K562 (cell line): ENCODE data around the gene C16orf96. TPM values are rescaled to one million over a fixed set of nuclear protein-coding genes. Genes with fewer than 3 reads are reported as not detected.

ENCODE experiments used
- ATAC-seq: fragments of 200-7000 bp; cut with Tn5 transposase; 3 replicates; pipeline ENCODE4 v1.9.1; 2020; ENCODE audit warnings: moderate library complexity
- BruUV-seq: library from RNA; stranded (reverse); fragments of 400-500 nt; replicated peaks from 2 replicates; lab custom pipeline; 2021; lab: Mats Ljungman, UMichigan
- CTCF ChIA-PET: fragments of 300-600 bp; formaldehyde crosslinking; extraction: SDS; loops from one replicate; lab custom pipeline; 2021; ENCODE audit warnings: low intra/inter-chr PET ratio; lab: Yijun Ruan, JAX
- POLR2A ChIA-PET: fragments of 300-600, 350-650 bp; sonication (Branson Sonifier 250); formaldehyde crosslinking; extraction: SDS; loops from one replicate; lab custom pipeline; 2021; ENCODE audit warnings: antibody characterized with exemption, inconsistent platforms; lab: Yijun Ruan, JAX
- DNase-seq, 4 experiments: peaks; one replicate each; pipeline versions ENCODE4 v3.0.0 to v3.0.0-alpha.2; 2011 to 2018; ENCODE audit warnings: low spot score in 3 of 4, mixed read lengths in 3 of 4; ENCODE audit errors: extremely low read depth in 1 of 4
- FAIRE-seq: peaks from 2 replicates; lab custom pipeline; 2011; peaks lifted over from hg19 to GRCh38; lab: Jason Lieb, UNC
- H2AFZ ChIP-seq: 2 replicates; pipeline ENCODE4 v1.6.0; 2011; ENCODE audit warnings: low read depth, low read length, control low read depth, inconsistent platforms
- H3K27ac ChIP-seq: fragments of 200-600 bp; 3 replicates; pipeline ENCODE4 v1.8.0; 2011; ENCODE audit warnings: low read depth, mild to moderate bottlenecking, control low read depth, inconsistent platforms, low read length, moderate library complexity, mixed read lengths; ENCODE audit errors: extremely low read depth
- H3K27me3 ChIP-seq, 2 experiments: fragments of 300-600 bp in 1 of 2; 2 replicates in 1 of 2; 3 replicates in 1 of 2; pipeline versions ENCODE4 v1.6.0 to v1.8.0; 2011; ENCODE audit warnings: inconsistent platforms in 2 of 2, low read length in 2 of 2, mild to moderate bottlenecking in 1 of 2, mixed read lengths in 1 of 2, moderate library complexity in 1 of 2; ENCODE audit not compliant: control insufficient read depth in 2 of 2, insufficient read depth in 2 of 2
- H3K36me3 ChIP-seq: fragments of 300-600 bp; 3 replicates; pipeline ENCODE4 v1.8.0; 2011; ENCODE audit warnings: mild to moderate bottlenecking, low read length, inconsistent platforms; ENCODE audit not compliant: control insufficient read depth, insufficient read depth
- H3K4me1 ChIP-seq, 2 experiments: fragments of 200-600 bp in 1 of 2; replicated peaks in 1 of 2; 2 replicates in 1 of 2; 3 replicates in 1 of 2; pipeline versions ENCODE4 v1.5.1 to v1.8.0; 2011; ENCODE audit warnings: inconsistent platforms in 2 of 2, low read length in 2 of 2, mild to moderate bottlenecking in 1 of 2, mixed read lengths in 1 of 2, moderate library complexity in 1 of 2; ENCODE audit not compliant: control insufficient read depth in 2 of 2, insufficient read depth in 2 of 2
- H3K4me2 ChIP-seq: 2 replicates; pipeline ENCODE4 v1.6.1; 2011; ENCODE audit warnings: low read length, control low read depth, inconsistent platforms, mixed read lengths; ENCODE audit not compliant: insufficient read depth
- H3K4me3 ChIP-seq: fragments of 200-600 bp; sonication (generic), shearing (Covaris generic); 2 replicates; pipeline ENCODE4 v1.5.1; 2016; ENCODE audit warnings: control low read depth, inconsistent platforms
- H3K79me2 ChIP-seq: fragments of 200-600 bp; 3 replicates; pipeline ENCODE4 v1.8.0; 2011; ENCODE audit warnings: low read length, inconsistent platforms; ENCODE audit not compliant: control insufficient read depth, insufficient read depth
- H3K9ac ChIP-seq, 2 experiments: 2 replicates each; pipeline versions ENCODE4 v1.6.0 to v1.6.1; 2011; ENCODE audit warnings: low read depth in 2 of 2, low read length in 2 of 2, control low read depth in 1 of 2, inconsistent platforms in 1 of 2, mild to moderate bottlenecking in 1 of 2, mixed read lengths in 1 of 2; ENCODE audit not compliant: insufficient read depth in 1 of 2
- H3K9me1 ChIP-seq: one replicate; pipeline ENCODE4 v1.6.0; 2011; ENCODE audit warnings: inconsistent platforms, mild to moderate bottlenecking, low read length, moderate library complexity; ENCODE audit not compliant: control insufficient read depth, insufficient read depth
- H3K9me3 ChIP-seq: replicated peaks from 2 replicates; pipeline ENCODE4 v1.5.1; 2011; ENCODE audit warnings: low read depth, low read length, inconsistent platforms; ENCODE audit not compliant: control insufficient read depth, insufficient read depth
- H4K20me1 ChIP-seq: replicated peaks from 2 replicates; pipeline ENCODE4 v1.6.1; 2011; ENCODE audit warnings: low read length, inconsistent platforms, mixed read lengths; ENCODE audit not compliant: control insufficient read depth, insufficient read depth
- BCOR ChIP-seq: fragments of 450-650 bp; IDR thresholded peaks from 2 replicates; pipeline ENCODE4 v1.6.1; 2016
- NCOR1 ChIP-seq: fragments of 450-650 bp; IDR thresholded peaks from 2 replicates; pipeline ENCODE4 v1.6.1; 2016; ENCODE audit warnings: mild to moderate bottlenecking, moderate library complexity
- SMARCA5 ChIP-seq: fragments of 450-650 bp; IDR thresholded peaks from 2 replicates; pipeline ENCODE4 v1.6.1; 2016
- SUPT5H ChIP-seq: fragments of 450-650 bp; IDR thresholded peaks from 2 replicates; pipeline ENCODE4 v1.6.1; 2016
- WGBS: fragments of 100-300 bp; shearing (Covaris generic); methylation state at CpG from one replicate; pipeline ENCODE4 v1.1.6; 2016; ENCODE audit warnings: low coverage, mixed read lengths; ENCODE audit not compliant: insufficient coverage; ENCODE audit errors: missing lambda C conversion rate; 5-methylcytosine and 5-hydroxymethylcytosine counted together
- in situ Hi-C: fragments of 300-500 bp; cut with MboI; formaldehyde crosslinking; loops from 4 replicates; pipeline ENCODE4 v1.15.0; 2018; ENCODE audit warnings: inconsistent platforms, mixed read lengths
- intact Hi-C: fragments of 100-400 bp; cut with micrococcal nuclease; formaldehyde crosslinking; loops from 2 replicates; pipeline ENCODE4 v1.14.2; 2022
- polyA plus RNA-seq, 8 experiments: library from polyadenylated mRNA; depleted of rRNA in 4 of 8; stranded (reverse) in 5 of 8; unstranded in 3 of 8; fragments of >200 nt; fragmentation: Nextera tagmentation in 2 of 8; fragmentation: Illumina TruSeq in 1 of 8; extraction: Ambion mirVana in 2 of 8; extraction: Trizol in 1 of 8; gene quantifications; 2 replicates each; pipeline versions ENCODE4 v1.2.1 to v1.2.3, GENCODE V29; 2011 to 2014; ENCODE audit warnings: inconsistent platforms in 1 of 8, missing spikeins in 1 of 8
- total RNA-seq, 7 experiments: library from RNA; depleted of rRNA in 6 of 7; stranded (reverse); fragments of >200 nt in 6 of 7; fragmentation: Illumina TruSeq in 2 of 7; extraction: Trizol in 2 of 7; gene quantifications; 2 replicates each; pipeline versions ENCODE4 v1.2.1 to v1.2.3, GENCODE V29; 2011 to 2021; ENCODE audit warnings: low replicate concordance in 1 of 7
- TF ChIP-seq, protein P1 (sequence below): sonication (generic); formaldehyde crosslinking; IDR thresholded peaks from 2 replicates; pipeline ENCODE4 v1.9.0; 2022; ENCODE audit warnings: mild to moderate bottlenecking, missing genetic modification reagents
- TF ChIP-seq, protein P2 (sequence below): sonication (generic); formaldehyde crosslinking; IDR thresholded peaks from 2 replicates; pipeline ENCODE4 v1.5.0; 2020; ENCODE audit warnings: missing genetic modification reagents
- TF ChIP-seq, protein P3 (sequence below): fragments of 250-450 bp; sonication (Bioruptor Pico); IDR thresholded peaks from 2 replicates; pipeline ENCODE4 v1.5.0; 2021; ENCODE audit warnings: mild to moderate bottlenecking, moderate library complexity

C16orf96 gene
- total and polyA plus RNA-seq, 9 of the 15 experiments (the other 6 are each of a cell fraction or from before 2014, with no cell fraction given), result not detected

DNA sequence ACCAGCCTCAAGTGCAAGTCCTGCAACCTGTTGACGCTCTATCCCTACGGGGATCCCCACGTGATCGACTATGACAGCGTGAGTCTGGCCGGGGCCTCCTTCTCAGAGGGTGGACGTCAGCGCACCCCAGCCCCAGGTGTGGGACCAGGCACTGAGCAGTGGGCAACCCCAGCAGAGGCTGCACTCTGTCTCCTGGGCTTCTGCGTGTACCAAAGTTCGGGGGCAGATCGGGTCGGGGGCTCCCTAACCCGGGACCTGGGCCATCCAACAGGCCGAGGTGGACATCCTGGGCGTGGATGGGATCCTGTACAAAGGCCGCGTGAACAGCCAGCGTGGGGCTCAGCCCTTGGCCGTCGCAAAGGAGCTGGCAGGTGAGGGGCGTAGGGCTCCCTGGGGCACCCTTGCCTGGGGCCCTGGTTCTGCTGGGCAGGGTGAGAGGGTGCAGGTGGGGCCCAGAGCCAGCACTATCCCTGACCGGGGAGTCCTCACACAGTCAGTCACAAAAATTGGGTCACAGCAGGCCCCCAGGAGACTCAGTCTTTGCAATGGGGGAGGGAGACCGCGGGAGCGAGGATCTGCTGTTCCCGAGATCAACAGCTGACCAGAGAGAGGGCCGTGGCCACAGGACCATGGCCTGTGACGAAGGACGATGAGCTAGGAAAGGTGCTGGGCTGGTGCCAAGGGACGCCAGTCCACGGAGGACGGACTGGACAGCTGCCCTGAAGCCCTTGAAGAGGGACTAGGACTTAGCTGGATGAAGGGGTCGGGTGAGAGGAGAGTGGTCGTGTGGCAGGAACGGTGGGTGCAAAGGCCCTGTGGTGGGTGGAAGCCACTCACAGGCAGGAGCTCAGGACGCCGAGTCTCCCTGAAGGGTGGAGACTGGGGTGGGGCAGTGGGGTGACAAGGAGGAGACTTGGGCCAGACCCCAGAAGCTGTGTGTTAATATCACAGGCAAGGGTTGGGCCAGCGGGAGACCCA, 38.6 kb downstream of the C16orf96 start:
- ChIA-PET CTCF (no interaction called here), POLR2A (interaction anchor here (0.8 to 1.7 kb wide), 3 partner anchors 12 to 247 kb away, joined by 4 to 8 read pairs (median 6); no protein-coding TSS in a partner anchor)
- Histone ChIP-seq H3K4me2 (no peak overlapping the region), H3K79me2 (no peaks in the 10 kb centered on the region), H3K4me1 (peaks cover 0 to 26% of the 10 kb centered on the region in 2 experiments; a peak in 2 of 5 replicates), H3K9me3 (no peaks in the 10 kb centered on the region), H3K9ac (peak overlapping the region in 1 of 2 experiments; percentile 74; a peak in 2 of 4 replicates), H3K27me3 (peaks cover 71 to 86% of the 10 kb centered on the region in 2 experiments), H2AFZ (no peak overlapping the region), H3K9me1 (no peaks in the 10 kb centered on the region), H3K36me3 (no peaks in the 10 kb centered on the region), H3K4me3 (no peak overlapping the region), H4K20me1 (peaks cover 5% of the 10 kb centered on the region; the same call in 1 of the 2 replicates), H3K27ac (no peak overlapping the region)
- FAIRE-seq (no peak), DNase-seq (peak in 1 of 4 experiments; percentile 15), ATAC-seq (no peak)
- TF ChIP-seq, protein P1, sequence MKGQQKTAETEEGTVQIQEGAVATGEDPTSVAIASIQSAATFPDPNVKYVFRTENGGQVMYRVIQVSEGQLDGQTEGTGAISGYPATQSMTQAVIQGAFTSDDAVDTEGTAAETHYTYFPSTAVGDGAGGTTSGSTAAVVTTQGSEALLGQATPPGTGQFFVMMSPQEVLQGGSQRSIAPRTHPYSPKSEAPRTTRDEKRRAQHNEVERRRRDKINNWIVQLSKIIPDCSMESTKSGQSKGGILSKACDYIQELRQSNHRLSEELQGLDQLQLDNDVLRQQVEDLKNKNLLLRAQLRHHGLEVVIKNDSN (CRISPR knock-in tag), result peak; percentile 67; the same call in 1 of the 2 replicates
- TF ChIP-seq, protein P2, sequence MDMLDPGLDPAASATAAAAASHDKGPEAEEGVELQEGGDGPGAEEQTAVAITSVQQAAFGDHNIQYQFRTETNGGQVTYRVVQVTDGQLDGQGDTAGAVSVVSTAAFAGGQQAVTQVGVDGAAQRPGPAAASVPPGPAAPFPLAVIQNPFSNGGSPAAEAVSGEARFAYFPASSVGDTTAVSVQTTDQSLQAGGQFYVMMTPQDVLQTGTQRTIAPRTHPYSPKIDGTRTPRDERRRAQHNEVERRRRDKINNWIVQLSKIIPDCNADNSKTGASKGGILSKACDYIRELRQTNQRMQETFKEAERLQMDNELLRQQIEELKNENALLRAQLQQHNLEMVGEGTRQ (CRISPR knock-in tag), result peak; percentile 26
- TF ChIP-seq BCOR (peak; percentile 52; the same call in 1 of the 2 replicates), SUPT5H (no peak), NCOR1 (no peak), SMARCA5 (peak; percentile 47; the same call in 1 of the 2 replicates)
- TF ChIP-seq, protein P3, sequence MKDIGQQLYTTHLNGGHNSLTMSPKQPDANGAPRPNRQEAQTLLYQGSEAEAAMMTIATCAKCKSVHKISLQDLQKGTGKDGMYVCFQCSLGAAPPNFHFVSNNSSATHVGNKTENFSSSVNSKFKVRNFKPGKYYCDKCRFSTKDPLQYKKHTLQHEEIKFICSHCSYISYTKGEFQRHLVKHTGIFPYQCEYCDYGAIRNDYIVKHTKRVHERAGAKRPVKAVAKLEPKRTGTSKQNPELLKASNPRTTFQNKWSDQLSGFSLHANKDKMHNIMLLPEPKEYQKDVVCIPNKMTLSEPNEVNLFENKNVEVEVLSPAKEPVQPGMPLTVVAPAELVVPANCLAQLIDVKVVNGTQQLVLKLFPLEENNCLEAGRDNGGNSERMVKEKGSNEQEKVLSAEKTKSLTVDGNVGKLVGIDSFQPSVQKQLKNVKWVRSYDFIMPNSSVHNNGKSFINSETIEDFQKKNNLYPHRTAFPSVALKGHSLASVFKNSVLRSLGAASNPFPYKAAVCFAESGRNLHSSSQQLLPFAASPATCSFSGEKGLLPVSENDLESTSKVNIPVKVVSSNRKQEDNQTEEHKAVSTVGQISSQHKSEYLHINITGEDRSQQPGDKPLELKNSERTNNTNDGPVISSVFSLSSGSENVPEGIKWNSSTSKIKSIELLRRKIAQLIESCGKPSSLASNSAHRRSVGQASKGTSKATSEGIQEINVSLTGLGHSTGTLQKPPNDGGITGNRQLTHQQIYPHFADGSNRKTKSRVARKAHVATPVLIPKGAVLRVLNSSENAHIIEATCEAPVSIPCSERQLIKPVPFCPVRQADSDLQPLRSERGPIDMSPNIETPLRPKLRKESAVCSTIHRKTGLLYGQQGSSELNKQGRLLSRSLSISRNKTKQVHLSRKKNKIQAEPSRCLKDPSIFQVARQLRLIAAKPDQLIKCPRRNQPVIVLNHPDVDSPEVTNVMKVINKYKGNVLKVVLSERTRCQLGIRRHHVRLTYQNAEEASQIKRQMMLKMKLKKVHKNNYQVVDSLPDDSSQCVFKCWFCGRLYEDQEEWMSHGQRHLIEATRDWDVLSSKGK (CRISPR knock-in tag), result no peak
- WGBS, result 16% methylated on average over 31 of the region's 38 CpGs
- intact Hi-C loops (no loop called here), in situ Hi-C loops (no loop called here)
- no TSS peak for BruUV-seq
